ENCODE measurements around the gene RPL27A. TPM values are rescaled to one million over a fixed set of nuclear protein-coding genes. Genes with fewer than 3 reads are reported as not detected.

Gene RPL27A
- total RNA-seq, 2 donors from 2014 or later = 598 to 620 TPM

DNA sequence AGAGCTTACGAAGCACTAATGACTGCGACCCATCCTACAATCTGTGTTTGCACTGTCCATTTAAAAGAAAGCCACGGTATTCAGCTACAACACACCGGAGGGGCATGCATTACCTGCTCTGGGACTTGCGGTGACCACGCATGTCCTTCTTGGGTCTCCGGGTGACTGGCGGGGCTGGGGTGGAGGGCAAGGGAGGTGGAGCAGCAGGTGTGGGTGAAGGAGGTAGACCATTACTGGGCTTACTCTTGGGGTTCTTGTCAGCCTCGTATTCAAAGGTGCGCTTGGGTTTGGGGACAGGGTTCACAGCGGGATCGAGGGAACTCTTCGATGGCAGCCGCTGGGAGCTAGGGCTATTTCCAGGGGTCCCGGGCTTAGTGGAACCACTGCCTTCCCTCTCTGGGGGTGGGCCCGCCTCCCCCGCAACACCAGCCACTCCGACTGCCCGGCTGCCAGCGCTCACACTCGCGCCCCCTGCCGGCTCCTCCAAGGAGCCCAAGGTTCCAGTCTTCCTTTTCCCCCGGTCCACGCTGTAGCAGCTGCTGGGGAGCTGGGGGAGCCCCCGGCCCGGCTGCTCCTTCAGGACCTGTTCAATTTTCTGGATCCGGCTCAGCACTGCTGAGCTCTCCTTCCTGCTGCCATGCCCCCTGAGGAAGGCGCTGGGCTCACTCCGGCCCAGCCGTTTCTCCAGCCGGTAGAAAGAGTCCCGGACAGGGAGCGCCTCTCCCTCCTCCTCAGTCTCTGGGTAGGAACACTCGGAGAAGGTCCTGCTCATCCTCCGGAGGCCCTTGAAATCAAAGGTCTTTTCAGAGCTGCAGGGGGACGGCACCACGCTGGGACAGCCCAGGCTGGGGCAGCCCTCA is 47.5 kb downstream of the RPL27A start:
- TF ChIP-seq, protein P1, sequence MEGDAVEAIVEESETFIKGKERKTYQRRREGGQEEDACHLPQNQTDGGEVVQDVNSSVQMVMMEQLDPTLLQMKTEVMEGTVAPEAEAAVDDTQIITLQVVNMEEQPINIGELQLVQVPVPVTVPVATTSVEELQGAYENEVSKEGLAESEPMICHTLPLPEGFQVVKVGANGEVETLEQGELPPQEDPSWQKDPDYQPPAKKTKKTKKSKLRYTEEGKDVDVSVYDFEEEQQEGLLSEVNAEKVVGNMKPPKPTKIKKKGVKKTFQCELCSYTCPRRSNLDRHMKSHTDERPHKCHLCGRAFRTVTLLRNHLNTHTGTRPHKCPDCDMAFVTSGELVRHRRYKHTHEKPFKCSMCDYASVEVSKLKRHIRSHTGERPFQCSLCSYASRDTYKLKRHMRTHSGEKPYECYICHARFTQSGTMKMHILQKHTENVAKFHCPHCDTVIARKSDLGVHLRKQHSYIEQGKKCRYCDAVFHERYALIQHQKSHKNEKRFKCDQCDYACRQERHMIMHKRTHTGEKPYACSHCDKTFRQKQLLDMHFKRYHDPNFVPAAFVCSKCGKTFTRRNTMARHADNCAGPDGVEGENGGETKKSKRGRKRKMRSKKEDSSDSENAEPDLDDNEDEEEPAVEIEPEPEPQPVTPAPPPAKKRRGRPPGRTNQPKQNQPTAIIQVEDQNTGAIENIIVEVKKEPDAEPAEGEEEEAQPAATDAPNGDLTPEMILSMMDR (IDR thresholded peaks at IDR 0.05) = no peak
- Histone ChIP-seq H3K9me3 (no peaks in the 10 kb centered on the region), H3K4me1 (peaks cover 0 to 78% of the 10 kb centered on the region in 2 donors), H3K27ac (peak overlapping the region; percentile 10 to 80), H3K27me3 (no peaks in the 10 kb centered on the region), H3K36me3 (peaks cover 27% of the 10 kb centered on the region), H3K4me3 (no peak overlapping the region)
- DNase-seq (ENCODE audit: low spot score) = no peak

DNA sequence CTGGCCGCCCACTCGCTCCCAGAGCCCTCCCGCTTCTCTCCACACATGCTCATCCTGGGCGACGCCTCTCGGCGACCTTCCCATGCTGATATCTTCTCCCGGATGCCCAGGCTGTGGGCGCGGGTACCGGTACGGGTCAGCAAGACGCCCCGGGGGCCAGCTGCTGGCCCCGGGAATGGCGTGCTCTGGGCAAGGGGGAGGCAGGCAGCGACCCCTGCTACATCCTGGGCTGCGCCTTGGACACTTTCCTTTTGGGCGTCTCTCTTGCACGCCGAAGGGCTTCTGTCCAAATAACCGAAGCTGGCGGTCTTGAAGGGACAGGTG is 48.1 kb downstream of the RPL27A start:
- Histone ChIP-seq H3K4me1 (peaks cover 0 to 84% of the 10 kb centered on the region in 2 donors), H3K27ac (peak overlapping the region; percentile 75 to 80), H3K27me3 (no peaks in the 10 kb centered on the region), H3K36me3 (peaks cover 21% of the 10 kb centered on the region), H3K4me3 (no peak overlapping the region), H3K9me3 (no peaks in the 10 kb centered on the region)
- TF ChIP-seq, protein P1 (IDR thresholded peaks at IDR 0.05) = no peak
- no peak for DNase-seq (ENCODE audit: low spot score)

DNA sequence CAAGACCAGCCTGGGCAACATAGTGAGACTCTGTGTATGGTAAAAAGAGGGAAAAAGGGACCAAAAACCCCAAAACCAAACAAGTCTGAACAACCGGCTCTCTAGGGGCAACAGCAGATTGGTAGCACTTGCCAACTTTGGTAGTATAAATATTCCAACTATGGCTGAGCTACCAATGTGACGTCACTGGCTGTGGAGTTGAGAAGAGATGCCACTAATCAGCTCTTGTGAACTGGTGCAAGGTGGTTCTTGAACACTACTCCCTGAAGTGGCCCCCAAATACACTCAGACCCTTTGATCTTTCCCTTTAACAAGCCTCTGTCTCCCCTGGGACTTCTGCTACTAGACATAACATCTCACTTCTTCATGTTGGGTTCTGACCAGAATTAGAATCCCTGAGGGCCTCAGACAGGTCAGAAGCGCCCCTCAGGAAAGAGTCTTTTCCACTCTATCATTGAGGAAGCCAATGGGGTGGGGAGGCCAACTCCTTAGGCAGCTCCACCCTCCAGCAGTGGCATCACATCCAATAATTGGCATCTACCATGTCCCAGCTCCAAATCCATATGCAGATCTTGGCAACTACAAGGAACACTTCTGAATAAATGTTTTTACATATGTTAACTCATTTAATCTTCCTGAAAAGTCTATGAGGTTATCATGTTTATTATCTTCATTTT is 49.2 kb downstream of the RPL27A start:
- no peaks in the 10 kb centered on the region for H3K9me3 ChIP-seq
- H3K4me1 ChIP-seq = peaks cover 0 to 90% of the 10 kb centered on the region in 2 donors
- H3K36me3 ChIP-seq = peaks cover 14% of the 10 kb centered on the region
- H3K4me3 ChIP-seq = no peak overlapping the region
- no peak for DNase-seq (ENCODE audit: low spot score)
- H3K27me3 ChIP-seq = no peaks in the 10 kb centered on the region
- TF ChIP-seq, protein P1 (IDR thresholded peaks at IDR 0.05) = no peak
- H3K27ac ChIP-seq = peak overlapping the region; percentile 75 to 80

DNA sequence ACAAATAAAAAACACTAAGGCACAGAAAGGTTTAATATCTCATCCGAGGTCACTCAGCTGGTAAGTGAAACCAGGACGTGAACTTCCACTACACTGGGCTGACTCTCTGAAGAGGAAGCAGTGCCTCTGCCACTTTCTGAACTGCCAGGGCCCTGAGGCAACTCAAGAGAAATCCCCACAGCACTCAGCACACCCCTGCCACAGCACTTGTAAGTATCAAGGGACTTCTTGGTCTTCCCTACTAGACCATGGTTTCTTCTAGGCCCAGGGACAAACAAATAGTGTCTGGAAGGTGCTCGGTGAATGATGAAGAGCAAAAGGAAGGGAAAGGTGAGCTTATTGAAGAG is 49.7 kb downstream of the RPL27A start:
- H3K4me1 ChIP-seq = peaks cover 0 to 88% of the 10 kb centered on the region in 2 donors

DNA sequence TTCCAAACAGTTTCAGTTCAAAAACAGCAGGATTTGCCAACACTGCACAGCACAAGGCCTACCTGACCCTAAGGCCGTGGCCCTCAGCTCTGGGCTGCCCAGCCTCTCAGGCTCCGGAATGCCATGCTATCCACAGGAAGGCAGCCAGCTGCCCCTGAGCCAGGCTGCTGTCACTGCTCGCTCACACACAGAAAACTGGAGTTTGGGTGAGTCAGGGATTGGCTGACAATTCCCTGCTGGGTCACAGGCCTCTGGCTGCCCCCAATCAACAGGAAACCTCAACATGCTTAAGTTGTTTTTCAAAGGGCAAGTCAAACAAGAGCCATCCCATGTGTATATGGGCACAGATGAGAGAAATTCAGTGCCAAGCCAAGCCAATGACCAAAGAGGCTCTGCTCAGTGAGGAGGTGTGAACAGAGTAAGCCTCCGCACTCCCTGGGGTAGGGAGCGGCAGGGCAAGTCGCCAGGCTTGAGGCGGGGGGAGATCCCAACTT is 50.2 kb downstream of the RPL27A start:
- Histone ChIP-seq H3K4me3 (no peak overlapping the region), H3K4me1 (peaks cover 0 to 83% of the 10 kb centered on the region in 2 donors), H3K27me3 (no peaks in the 10 kb centered on the region), H3K36me3 (peaks cover 14% of the 10 kb centered on the region), H3K27ac (peak overlapping the region; percentile 75 to 80), H3K9me3 (no peaks in the 10 kb centered on the region)
- peak; percentile 83 for DNase-seq (ENCODE audit: low spot score)
- TF ChIP-seq, protein P1 (IDR thresholded peaks at IDR 0.05) = no peak

More for the DNA sequence above, 49.7 kb downstream of the RPL27A start:
- Histone ChIP-seq H3K36me3 (peaks cover 14% of the 10 kb centered on the region), H3K27ac (peak overlapping the region; percentile 75 to 80), H3K9me3 (no peaks in the 10 kb centered on the region), H3K4me3 (no peak overlapping the region), H3K27me3 (no peaks in the 10 kb centered on the region)
- DNase-seq (ENCODE audit: low spot score) = no peak
- TF ChIP-seq, protein P1 (IDR thresholded peaks at IDR 0.05) = no peak

Measured in right atrium auricular region (tissue), 2 donors.